DMS153 (cell line): Measurements from ENCODE around the gene PGM1.

ENCODE experiments used
- DNase-seq: peaks from one replicate; lab custom pipeline; 2025; lab: John Stamatoyannopoulos, UW

Gene PGM1

DNA sequence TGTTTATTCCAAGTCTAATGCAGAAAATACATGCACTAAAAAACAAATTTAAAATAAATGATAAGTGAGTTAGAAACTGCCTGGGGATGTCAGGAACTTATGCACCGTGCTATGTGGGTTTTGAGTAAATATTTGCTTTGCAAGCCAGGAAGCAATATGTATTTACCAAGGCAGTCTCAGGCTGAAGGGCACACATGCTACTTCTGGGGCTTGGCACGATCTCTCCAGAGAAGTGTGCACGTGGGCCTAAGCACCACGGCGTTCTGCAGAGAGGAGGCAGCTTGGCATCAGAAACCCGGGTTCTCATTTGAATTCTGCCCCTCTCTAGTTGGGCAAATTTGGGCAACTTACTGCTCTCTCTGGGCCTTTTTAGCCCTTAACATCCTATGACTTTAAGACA, 108.0 kb downstream of the PGM1 start:
- DNase-seq, result peak; percentile 81

DNA sequence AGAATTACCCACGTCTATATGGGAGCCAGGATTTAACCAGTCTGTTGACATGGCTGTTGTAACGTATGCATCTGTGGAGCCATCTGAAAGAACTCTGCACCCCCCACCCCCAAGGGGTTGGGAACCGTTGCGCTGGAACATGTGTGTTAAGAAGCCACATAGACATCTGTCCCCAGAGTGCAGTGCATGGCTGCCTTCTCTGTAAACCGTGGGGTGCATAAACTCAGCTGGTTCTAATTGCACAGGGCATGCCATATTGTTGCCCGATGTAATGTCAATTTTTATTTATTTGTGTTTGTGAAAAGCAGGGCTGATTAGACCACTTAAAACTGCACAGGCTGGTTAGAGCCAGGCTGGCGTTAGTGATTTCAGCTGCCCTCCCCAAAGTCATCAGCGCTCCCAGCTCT, 110.5 kb downstream of the PGM1 start:
- DNase-seq, result peak; percentile 25

- no peak for DNase-seq
These were observed 111.2 kb downstream of the PGM1 start for GRCh38 chr1:63704443-63704842.

DNA sequence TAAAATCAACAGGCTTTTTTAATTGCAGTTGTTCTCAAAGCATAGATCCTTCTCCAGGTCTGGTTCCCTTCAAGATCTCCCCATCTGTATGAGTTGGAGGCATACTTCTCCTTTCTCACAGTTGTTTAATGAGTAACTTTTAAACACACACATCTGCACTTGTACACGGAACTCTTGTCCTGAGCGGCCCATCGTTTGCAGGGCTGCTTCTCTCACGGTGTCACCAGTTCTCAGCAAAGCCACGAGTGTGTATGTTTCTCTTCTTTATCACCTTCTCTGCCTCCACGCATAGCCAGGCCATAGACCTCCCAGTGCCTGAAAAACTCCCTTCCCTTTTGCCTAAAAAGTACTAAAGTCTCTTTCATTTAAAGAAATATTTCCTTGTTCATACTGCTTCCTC, 111.9 kb downstream of the PGM1 start:
- no peak for DNase-seq

DNA sequence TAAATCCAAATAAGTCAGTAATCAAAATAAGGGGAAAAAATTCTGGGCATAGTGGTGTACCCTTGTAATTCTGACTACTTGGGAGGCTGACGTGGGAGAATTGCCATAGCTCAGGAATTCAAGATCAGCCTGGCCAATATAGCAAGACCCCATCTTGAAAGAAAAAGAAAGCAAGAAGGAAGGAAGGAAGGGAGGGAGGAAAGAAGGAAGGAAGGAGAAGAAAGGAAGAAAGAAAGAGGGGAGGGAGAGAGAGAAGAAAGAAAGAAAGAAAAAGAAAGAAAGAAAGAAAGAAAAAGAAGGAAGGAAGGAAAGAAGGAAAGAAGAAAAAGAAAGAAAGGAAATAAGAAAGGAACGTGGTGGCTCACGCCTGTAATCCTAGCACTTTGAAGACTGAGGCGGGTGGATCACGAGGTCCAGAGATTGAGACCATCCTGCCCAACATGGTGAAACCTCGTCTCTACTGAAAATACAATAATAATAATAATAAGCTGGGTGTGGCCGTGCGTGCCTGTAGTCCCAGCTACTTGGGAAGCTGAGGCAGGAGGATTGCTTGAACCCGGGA, 116.1 kb downstream of the PGM1 start:
- no peak for DNase-seq
